ENCODE data around the gene ABLIM1.

Gene ABLIM1

DNA sequence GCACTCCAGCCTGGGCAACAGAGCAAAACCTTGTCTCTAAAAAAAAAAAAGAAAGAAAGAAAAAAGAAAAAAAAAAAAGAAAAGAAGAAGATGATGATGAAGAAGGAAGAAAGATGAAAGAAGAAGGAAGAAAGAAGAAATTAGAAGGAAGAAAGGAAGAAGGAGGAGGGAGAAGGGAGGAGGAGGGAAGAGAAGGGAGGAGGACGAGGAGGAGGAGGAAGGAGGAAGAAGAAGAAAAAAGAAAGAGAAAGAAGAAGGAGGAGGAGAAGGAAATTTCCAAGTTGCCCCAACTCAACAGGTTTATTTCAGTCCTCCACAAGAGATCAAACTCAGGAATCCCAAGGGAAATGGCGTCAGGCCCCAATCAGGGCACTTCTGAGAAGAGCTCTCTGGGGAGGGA is 115.7 kb downstream of the ABLIM1 start:
- DNase-seq, result no peak

DNA sequence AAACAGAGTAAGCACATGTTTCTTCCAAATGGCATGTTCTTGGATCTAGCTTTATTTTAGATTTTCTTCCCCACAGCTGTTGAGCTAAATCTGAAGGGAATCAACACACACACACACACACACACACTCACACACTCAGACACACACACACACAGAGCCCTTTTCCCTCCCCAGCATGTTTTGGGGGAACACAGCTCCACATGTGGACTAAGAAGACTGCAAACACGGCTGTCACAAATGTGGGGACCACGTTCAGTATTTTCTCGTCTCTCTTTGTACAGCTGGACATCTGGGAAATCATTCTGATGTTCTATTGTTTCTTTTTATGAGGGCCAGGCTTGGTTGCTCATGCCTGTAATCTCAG is 116.3 kb downstream of the ABLIM1 start:
- DNase-seq, result no peak

DNA sequence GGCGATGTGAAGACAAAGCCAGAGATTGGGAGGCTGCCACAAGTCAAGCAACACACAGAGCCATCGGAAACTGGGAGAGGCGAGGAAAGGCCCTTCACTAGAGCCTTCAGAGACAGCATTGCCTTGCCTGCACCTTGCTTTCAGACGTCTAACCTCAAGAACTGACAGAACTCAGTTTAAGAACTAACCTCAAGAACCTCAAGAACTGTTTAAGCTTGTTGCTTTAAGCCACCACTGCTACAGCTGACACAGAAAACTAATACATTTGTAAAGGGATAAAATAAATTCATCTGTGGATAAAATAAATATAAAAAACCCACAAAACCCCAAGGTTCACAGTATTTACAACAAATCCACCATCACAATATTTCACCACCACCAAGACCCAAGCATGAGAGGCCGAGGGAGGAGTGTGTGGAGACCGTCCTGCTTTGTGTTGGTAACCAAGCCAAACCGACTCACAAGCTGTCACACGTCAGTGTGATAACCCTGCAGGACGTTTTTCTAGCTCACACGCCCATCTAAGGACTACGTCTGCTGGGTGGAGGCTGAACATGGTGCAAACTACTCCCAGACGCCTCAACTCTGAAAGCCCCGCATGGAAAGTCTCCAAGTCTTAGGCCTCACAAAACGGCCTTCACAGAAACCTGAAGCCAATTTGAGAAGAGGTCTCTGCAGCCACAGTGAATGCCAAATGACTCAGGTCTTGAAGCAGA is 116.8 kb downstream of the ABLIM1 start:
- peak; percentile 86 for DNase-seq

DNA sequence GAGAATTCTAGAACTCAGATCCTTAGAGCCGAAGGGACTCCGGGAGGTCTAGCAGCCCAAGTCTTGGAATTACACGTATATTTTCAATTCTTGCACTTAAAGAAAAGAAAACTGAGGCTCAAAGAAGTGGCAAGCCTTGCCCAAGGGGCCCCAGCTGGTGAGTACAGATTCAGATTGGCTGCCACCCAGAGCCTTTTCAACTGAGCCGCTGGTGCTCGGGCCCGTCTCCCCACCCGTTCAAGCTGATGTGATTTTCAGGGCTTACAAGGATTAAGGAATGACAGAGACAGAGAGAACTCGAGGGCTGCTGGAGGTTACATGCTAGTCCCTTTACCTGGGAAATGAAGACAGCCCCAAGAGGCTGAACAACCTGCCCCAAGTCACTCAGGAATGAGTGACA is 117.8 kb downstream of the ABLIM1 start:
- no peak for DNase-seq

DNA sequence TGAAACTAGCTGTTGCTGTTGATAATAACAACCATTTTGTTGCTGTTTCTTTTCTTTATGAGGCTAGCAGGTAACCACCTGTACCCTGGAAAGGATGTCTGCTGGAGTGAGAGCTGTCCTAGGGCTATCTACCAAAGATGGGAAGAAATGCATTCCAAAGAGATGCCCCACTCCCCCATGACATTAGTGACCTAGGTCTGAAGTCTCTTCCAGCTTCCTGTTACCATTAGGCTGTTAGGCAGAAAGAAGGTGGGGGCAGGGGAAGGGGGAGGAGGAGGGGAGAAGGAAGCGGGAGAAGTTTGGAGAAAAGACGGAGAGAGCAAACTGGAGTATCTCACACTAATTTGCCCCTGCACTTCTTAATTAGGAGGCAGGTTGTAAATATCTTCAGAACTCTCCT is 118.5 kb downstream of the ABLIM1 start:
- no peak for DNase-seq

DNA sequence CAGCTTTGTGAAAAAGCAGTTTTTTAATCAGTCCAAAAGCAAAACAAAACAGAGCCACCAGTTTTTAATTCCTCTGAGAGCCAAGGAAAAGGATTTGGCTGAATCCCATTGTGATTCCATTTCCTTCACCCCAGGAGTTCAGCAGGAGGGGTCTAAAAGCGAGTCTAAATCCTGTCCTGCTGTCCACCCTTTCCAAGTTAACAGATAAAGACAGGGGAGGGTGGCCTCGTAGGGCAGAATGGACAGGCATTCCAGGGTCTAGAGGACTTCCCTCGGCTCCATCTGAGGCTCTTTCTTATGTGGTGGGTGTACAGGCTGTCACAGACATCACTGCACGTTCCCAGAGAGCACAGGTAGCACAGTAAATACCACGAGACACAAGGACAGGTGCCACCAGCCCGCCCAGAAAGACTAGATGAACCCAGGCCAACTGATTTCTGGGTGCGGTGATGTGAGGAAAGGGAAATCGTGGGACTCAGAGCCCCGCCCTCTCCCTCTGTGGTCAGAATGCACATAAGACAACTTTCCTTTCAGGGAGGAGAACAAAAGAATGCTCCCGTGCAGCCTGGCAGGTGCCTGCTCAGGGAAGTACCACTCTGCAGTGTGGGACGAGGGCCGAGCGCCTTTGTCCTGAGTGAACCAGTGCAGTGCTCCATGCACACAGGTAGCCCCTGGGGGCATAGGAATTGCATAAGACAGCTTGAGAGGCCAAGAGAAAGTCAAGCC is 119.7 kb downstream of the ABLIM1 start:
- no peak for DNase-seq

DNA sequence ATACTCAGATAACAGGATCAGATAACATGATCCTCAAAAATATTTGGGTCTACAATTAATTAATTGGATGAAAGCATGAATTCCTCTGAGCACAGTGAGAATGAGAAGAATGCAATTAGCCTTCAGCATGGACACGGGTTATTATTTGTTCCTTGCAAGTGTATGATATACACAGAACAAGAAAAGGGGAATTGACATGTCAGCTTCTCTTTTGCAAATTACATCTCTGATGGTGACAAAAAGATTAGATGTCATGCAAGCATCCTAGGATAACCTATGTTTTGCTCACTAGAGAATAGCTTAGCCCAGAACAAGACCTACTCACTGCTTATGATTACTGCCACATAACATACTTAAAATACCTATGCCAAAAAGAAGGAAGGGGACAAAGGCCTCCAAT is 120.3 kb downstream of the ABLIM1 start:
- DNase-seq, result no peak

DNA sequence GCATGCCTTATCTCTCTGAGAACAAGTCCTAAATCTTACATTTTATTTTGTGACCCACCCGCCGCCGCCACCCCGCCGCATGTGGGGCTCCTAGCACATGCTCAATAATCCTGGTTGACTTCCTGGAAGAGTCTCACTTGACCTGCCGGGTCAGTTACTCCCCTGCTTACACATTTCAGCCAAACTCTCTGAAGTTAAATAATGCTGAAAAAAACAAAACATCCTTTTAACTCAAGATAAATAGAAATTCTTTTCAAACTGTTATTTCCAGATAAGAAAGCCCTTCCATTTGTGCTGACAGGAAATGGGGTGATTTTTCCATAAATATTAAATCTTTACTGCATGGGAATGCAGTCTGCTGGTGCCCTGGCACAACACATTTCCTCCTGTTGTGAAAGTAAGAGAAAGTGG is 123.5 kb downstream of the ABLIM1 start:
- DNase-seq, result no peak

GRCh38 chr10:114532226-114532625 is 125.8 kb downstream of the ABLIM1 start:
- no peak for DNase-seq

DNA sequence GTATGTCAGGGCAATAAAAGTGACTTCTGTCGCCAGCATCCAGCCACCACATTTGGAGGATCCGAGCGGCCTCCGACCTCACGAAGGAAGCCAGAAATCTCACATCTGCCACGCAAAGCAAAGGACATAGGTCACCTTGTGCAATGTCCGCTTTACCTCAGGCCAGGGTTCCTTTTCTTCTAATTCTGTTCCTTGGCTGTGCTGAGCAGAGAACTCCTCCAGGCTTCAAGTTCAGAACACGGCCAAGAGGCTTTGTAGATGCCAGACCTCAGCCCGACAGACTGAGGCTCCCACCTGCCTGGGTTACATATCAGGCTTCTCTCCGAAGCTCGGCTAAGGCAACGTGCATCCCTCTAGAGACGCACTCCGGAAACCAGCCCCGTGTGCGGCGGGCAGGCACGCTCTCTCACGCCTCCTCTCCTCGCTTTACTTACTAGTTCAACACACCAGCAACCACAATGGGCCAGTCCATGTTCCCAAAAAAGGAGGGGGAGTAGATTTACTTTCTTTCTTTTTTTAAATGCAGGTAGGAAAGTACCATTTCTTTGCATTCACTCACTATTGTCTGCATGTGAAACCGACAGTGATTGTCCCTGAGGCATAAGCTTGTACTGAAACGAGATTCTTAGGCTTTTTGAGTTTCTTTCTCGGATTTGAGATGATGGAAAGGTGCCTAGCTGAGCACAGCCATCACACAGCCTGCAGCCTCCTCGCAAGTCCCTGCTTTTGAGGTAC is 131.4 kb downstream of the ABLIM1 start:
- DNase-seq, result peak; percentile 70

DNA sequence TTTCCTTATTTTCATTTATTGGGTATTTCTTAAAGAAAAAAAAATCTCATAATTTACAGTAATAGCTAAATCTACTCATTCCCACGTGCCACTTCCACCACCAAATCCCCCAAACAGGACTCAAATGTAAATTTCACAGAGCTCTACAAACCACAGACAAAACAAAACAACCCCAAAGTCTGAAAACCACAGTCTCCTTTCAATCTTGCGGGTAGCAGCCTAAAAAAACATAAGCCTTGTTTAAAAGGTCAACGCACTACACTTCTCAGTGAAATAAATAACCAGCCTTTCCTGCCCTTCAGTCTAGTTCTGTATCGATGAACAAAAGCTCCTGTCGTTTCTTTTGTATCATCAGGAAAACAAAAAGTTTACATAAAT is 132.0 kb downstream of the ABLIM1 start:
- peak; percentile 29 for DNase-seq

DNA sequence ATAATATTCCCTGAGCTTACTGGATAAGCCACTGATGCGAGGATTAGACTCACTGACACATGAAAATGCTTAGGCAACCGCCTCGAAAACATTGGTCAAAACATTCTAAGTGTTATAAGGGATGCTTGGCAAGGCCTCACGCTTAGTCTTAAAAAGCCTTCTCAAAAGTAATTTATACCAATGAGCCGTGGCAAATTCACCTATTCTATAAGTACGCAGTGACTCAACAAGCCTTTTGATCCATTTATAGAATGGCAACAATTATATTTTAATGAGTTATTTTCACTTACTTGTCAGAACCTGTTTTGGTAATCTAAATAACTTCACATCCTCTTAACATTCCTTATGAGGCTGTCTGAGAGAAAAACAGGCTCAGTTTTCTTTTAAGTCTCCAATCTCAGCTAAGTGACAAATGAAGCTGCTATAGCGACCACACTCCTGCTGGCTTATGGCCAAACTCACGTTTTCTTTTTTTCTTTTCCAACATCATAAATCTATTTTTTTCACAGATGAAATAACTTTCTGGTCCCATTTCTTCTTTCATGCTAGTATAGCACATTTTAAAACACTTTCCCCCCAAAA is 132.6 kb downstream of the ABLIM1 start:
- no peak for DNase-seq

DNA sequence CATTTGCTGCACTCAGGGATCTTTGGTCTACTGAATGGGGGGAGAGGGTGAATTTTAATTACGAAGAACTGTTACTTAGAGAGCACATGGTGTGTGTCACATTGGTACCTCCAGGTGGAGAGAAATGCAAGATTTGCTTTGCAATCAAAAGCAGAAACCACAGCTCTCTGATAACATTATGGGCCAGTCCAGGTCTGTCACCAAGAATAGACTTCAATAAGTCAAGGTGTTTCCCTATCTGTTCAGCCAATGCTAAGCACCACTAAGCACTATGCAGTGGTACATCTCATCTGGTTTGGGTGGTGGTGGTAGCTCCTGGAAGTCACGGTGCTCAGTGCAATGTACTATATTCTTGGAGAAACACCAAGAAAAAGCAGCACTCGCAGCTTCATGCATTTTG is 134.2 kb downstream of the ABLIM1 start:
- DNase-seq, result no peak

GRCh38 chr10:114521255-114521654 is 136.8 kb downstream of the ABLIM1 start:
- no peak for DNase-seq

- peak; percentile 62 for DNase-seq
These were observed 137.6 kb downstream of the ABLIM1 start for GRCh38 chr10:114520453-114520852.

GRCh38 chr10:114519756-114520293 is 138.2 kb downstream of the ABLIM1 start:
- DNase-seq, result no peak

- DNase-seq, result no peak
These were observed 138.8 kb downstream of the ABLIM1 start for GRCh38 chr10:114519306-114519669.

GRCh38 chr10:114518401-114519305 is 139.4 kb downstream of the ABLIM1 start:
- no peak for DNase-seq

- peak; percentile 20 for DNase-seq
These were observed 140.5 kb downstream of the ABLIM1 start for GRCh38 chr10:114517368-114518250.

DNA sequence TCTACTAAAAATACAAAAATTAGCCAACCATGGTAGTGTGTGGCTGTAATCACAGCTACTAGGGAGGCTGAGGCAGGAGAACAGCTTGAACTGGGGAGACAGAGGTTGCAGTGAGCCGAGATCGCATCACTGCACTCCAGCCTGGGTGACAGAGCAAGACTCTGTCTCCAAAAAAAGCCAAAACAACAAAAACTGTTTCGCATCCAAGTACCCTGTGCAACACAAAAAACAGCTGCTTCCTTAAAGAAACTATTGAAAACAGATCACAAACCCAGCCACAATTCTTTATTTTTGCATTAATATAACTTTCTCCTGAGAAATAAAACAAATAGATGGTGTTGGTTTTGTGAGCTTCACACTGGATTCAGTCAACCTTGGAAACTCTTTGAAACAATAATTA is 141.7 kb downstream of the ABLIM1 start:
- no peak for DNase-seq

DNA sequence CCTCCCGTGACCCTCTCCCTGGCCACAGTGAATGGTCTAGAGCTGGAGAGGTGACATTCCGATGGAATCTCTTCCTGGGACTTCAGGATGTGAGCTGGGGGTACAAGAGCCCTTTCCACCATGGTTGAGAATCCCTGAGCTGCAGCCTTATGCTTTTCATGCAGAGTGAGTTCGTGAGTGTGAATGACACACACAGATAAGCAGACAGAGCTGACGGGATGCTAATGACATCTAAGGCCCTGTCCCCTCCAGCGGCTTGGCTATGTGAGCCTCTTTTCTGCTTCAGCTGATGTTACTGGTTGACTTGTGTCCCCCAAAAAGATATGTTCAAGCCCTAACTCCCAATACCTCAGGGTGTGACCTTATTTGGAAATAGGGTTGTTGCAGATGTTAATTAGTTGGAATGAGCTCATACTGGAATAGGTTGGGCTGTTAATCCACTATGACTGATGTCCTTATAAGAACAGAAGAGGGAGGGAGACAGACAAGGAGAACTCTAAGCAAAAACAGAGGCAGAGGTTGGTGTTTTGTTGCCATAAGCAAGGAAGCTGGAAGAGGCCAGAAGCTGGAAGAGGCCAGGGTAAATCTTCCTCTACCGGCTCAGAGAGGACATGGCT is 142.7 kb downstream of the ABLIM1 start:
- no peak for DNase-seq
